Activated CD4-positive, alpha-beta memory T cell treated with anti-CD3 and anti-CD28 coated beads, Interleukin-2, amount 10 ng/mL, durations not matched to agents 7 days and 5 days (primary cell): ENCODE data around the gene KRTAP20-4. TPM values are rescaled to one million over a fixed set of nuclear protein-coding genes. Genes with fewer than 3 reads are reported as not detected.

Experiments
- CTCF ChIA-PET: fragments of 350-600 bp; sonication (Branson Sonifier 250); formaldehyde crosslinking; loops from one replicate; lab custom pipeline; 2021; ENCODE audit warnings: antibody characterized with exemption, inconsistent platforms; lab: Charles Lee
- POLR2A ChIA-PET: fragments of 350-600 bp; sonication (Branson Sonifier 250); formaldehyde crosslinking; loops from one replicate; lab custom pipeline; 2021; ENCODE audit warnings: antibody characterized with exemption; lab: Charles Lee
- DNase-seq: peaks from one replicate; pipeline ENCODE4 v3.0.0-alpha.2; 2020
- H3K27ac Mint-ChIP-seq: one replicate; pipeline ENCODE4 v1.8.0; 2021; ENCODE audit warnings: mild to moderate bottlenecking, mixed read lengths
- H3K27me3 Mint-ChIP-seq: one replicate; pipeline ENCODE4 v1.8.0; 2021; ENCODE audit warnings: mixed read lengths
- H3K36me3 Mint-ChIP-seq: one replicate; pipeline ENCODE4 v1.8.0; 2021; ENCODE audit warnings: low read depth, mixed read lengths
- H3K4me1 Mint-ChIP-seq: one replicate; pipeline ENCODE4 v1.8.0; 2021; ENCODE audit warnings: mixed read lengths
- H3K4me3 Mint-ChIP-seq: one replicate; pipeline ENCODE4 v1.8.0; 2021; ENCODE audit warnings: mild to moderate bottlenecking, mixed read lengths
- H3K9me3 Mint-ChIP-seq: one replicate; pipeline ENCODE4 v1.8.0; 2021; ENCODE audit warnings: mixed read lengths
- total RNA-seq, 2 experiments: library from RNA; stranded (reverse); gene quantifications; one replicate each; pipeline ENCODE4 v1.2.3, GENCODE V29; 2021

KRTAP20-4 gene
- not detected for total RNA-seq

DNA sequence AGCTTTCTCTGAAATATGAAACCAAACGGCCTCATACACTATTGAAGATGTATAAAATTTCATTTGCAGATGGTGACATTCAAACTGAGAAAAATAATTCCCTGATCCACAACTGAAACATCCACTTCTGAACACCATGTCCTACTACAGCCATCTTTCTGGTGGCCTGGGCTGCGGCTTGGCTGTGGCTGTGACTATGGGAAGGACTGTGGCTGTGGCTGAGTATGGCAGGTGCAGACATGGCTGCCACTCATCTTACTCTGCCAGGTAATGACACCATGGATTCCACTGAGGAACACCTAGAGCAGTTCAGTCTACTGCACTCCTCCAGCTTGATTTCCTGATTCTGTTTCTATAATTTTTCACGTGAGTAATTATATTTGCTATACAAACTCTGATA, at the start of gene KRTAP20-4:
TSS of gene KRTAP20-4 (plus strand) at position 106 of the 400 bp plus-strand sequence.
- Mint-ChIP-seq H3K4me3 (no peak within 1 kb of the TSS), H3K4me1 (no peaks in the 10 kb centered on the region), H3K9me3 (peaks cover 2% of the 10 kb centered on the region), H3K27ac (no peak within 1 kb of the TSS), H3K36me3 (no peaks in the 10 kb centered on the region), H3K27me3 (no peaks in the 10 kb centered on the region)
- CTCF ChIA-PET, result no interaction called here
- POLR2A ChIA-PET, result no interaction called here
- no peak for DNase-seq

- Mint-ChIP-seq H3K27me3 (no peaks in the 10 kb centered on the region), H3K4me3 (no peak overlapping the region), H3K36me3 (no peaks in the 10 kb centered on the region), H3K4me1 (no peaks in the 10 kb centered on the region), H3K9me3 (no peaks in the 10 kb centered on the region), H3K27ac (no peak overlapping the region)
- no peak for DNase-seq
- ChIA-PET CTCF (no interaction called here), POLR2A (no interaction called here)
Observed at GRCh38 chr21:30577766-30578165, 42.7 kb upstream of the KRTAP20-4 start.

GRCh38 chr21:30579346-30579745, 41.1 kb upstream of the KRTAP20-4 start:
- no peaks in the 10 kb centered on the region for H3K9me3 Mint-ChIP-seq
- H3K4me3 Mint-ChIP-seq, result no peak overlapping the region
- CTCF ChIA-PET, result no interaction called here
- no peaks in the 10 kb centered on the region for H3K36me3 Mint-ChIP-seq
- POLR2A ChIA-PET, result no interaction called here
- H3K27me3 Mint-ChIP-seq, result no peaks in the 10 kb centered on the region
- no peak for DNase-seq
- no peaks in the 10 kb centered on the region for H3K4me1 Mint-ChIP-seq
- H3K27ac Mint-ChIP-seq, result no peak overlapping the region

DNA sequence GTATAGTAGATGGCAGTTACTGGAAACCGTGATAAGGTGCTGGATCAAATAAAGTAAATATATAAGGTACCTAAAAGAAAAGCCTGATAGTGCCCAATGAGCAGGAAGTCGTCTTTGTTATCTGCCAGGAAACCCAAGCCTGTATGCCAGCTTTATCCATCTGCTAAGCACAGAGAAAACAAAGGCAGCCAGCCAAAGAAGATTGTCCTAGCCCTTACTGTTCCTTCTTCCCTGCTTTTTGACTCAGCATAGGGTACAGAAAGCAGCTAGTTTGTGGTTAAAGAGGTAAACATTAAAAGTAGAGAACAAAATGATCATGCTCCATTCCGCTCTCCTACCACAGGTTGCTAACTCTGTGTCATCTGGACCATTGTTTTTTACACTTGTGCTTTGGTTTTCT, 40.3 kb upstream of the KRTAP20-4 start:
- Mint-ChIP-seq H3K27me3 (no peaks in the 10 kb centered on the region), H3K4me3 (no peak overlapping the region), H3K9me3 (no peaks in the 10 kb centered on the region), H3K36me3 (no peaks in the 10 kb centered on the region), H3K4me1 (no peaks in the 10 kb centered on the region), H3K27ac (no peak overlapping the region)
- POLR2A ChIA-PET, result no interaction called here
- CTCF ChIA-PET, result no interaction called here
- DNase-seq, result no peak

DNA sequence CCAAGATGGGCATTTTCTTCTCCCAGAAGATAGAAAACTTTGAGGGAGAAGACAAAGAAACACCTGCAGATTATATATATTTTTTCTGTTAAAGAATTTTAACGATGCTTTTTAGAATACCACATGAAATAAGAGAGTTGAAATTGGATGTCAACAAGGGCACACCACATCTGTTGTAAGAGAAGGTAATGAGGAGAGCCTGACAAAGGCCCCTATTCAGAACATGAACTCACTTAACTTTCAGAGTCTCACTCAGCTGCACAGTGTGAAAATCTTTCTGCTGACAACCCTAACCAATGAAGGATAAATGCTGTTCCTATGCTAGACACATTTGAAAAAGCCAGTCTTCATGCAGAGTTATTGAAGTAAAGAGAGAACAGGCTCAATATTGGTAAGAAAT, 37.6 kb upstream of the KRTAP20-4 start:
- Mint-ChIP-seq H3K4me3 (no peak overlapping the region), H3K9me3 (no peaks in the 10 kb centered on the region), H3K36me3 (no peaks in the 10 kb centered on the region), H3K27me3 (no peaks in the 10 kb centered on the region), H3K4me1 (no peaks in the 10 kb centered on the region), H3K27ac (no peak overlapping the region)
- POLR2A ChIA-PET, result no interaction called here
- CTCF ChIA-PET, result no interaction called here
- no peak for DNase-seq

- Mint-ChIP-seq H3K4me1 (no peaks in the 10 kb centered on the region), H3K36me3 (no peaks in the 10 kb centered on the region), H3K27ac (no peak within 1 kb of the TSS), H3K4me3 (no peak within 1 kb of the TSS), H3K27me3 (no peaks in the 10 kb centered on the region), H3K9me3 (peaks cover 7% of the 10 kb centered on the region)
- CTCF ChIA-PET, result no interaction called here
- no peak for DNase-seq
- POLR2A ChIA-PET, result no interaction called here
Observed at GRCh38 chr21:30590297-30590696, 30.1 kb upstream of the KRTAP20-4 start, which contains the start of gene KRTAP22-2. Gene KRTAP22-2, minus strand, starts transcription at chr21:30590397.

DNA sequence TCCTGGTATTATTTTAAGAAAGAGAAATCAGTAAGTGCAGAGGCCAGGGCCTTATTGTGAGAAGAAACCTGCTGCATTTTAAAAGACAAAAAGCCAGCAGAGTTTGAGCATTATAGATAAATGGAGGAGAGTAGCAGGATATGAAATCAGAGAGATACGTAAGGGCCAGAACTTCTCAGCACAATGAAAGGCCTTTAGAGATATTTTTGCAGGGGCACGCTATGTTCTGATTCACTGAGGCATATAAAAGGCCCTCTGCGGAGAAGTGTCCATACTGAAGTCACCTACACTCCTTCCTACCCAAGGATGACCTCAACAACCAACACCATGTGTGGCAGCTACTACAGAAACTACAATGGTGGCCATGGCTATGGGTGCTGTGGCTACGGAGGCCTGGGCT, 28.3 kb upstream of the KRTAP20-4 start, which contains the start of gene KRTAP6-3:
TSS of gene KRTAP6-3 (plus strand) at position 301 of the 400 bp plus-strand sequence. CDS start at position 307, 6 bp downstream.
- Mint-ChIP-seq H3K4me3 (no peak within 1 kb of the TSS), H3K9me3 (peaks cover 7% of the 10 kb centered on the region)
- POLR2A ChIA-PET, result no interaction called here

DNA sequence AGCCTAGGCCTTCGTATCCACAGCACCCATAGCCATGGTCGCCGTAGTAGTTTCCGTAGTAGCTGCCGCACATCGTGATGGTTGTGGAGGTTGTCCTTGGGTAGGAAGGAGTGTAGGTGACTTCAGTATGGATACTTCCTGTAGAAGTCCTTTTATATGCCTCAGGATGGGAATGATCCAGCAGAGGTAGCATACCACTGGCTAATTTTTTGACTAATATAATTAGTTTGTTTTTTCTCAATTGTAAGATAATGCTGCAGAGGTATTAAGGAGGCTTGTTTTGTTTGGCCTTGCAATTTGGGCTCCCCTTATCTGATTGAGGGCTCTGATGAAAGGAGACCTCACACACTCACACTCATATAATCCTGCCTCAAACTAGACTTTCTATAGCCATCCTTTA, 21.6 kb upstream of the KRTAP20-4 start, which contains the start of gene KRTAP6-2:
TSS of gene KRTAP6-2 (minus strand) at position 101 of the 400 bp plus-strand sequence. CDS start at position 73, 28 bp downstream.
- CTCF ChIA-PET, result no interaction called here
- Mint-ChIP-seq H3K27me3 (no peaks in the 10 kb centered on the region), H3K9me3 (peaks cover 12% of the 10 kb centered on the region), H3K4me3 (no peak within 1 kb of the TSS), H3K4me1 (no peaks in the 10 kb centered on the region), H3K36me3 (no peaks in the 10 kb centered on the region), H3K27ac (no peak within 1 kb of the TSS)
- DNase-seq, result no peak
- POLR2A ChIA-PET, result no interaction called here

More for the DNA sequence above, 28.3 kb upstream of the KRTAP20-4 start, which contains the start of gene KRTAP6-3:
- Mint-ChIP-seq H3K4me1 (no peaks in the 10 kb centered on the region), H3K27ac (no peak within 1 kb of the TSS), H3K36me3 (no peaks in the 10 kb centered on the region), H3K27me3 (no peaks in the 10 kb centered on the region)
- no peak for DNase-seq
- CTCF ChIA-PET, result no interaction called here

DNA sequence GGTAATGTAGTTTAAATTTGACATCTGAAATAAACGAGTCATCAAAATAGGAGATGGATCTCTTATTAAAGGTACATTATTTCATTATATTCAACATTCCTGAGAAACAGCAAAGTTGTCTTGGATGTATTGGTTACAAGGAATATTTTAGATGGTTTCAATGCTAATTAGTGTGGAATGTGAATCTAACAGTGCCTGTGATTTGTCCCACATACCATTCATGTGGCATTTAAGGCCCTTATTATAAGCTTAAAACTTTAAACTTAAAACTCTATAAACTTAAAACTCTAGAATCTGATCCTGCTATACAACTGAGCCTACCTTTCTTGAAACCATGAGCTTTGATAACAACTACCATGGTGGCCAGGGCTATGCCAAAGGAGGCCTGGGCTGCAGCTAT, 19.6 kb upstream of the KRTAP20-4 start, which contains the start of gene KRTAP22-1:
TSS of gene KRTAP22-1 (plus strand) at position 301 of the 400 bp plus-strand sequence.
- H3K36me3 Mint-ChIP-seq, result no peaks in the 10 kb centered on the region
- H3K27me3 Mint-ChIP-seq, result no peaks in the 10 kb centered on the region
- no peak within 1 kb of the TSS for H3K27ac Mint-ChIP-seq
- H3K9me3 Mint-ChIP-seq, result peaks cover 9% of the 10 kb centered on the region
- no peak for DNase-seq
- ChIA-PET POLR2A (no interaction called here), CTCF (no interaction called here)
- H3K4me1 Mint-ChIP-seq, result no peaks in the 10 kb centered on the region
- H3K4me3 Mint-ChIP-seq, result no peak within 1 kb of the TSS

DNA sequence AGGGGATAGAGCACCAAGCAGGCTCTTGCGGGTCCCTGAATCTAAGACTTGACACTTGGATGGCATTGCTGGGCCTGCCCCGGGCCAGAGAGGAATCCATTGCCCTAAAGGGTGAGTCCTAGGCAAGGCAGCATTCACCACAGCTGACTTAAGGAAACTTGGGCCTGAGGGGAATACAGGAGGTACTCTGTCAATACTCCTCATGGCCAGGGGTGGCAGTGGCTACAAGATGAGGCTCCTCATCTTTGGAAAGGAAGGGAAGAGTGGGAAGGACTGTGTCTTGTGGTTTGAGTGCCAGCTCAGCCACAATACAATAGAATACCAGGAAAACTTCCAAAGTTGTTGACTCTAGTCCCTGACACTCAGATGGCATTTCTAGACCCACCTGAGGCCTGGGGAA, 14.5 kb upstream of the KRTAP20-4 start:
- H3K27ac Mint-ChIP-seq, result no peak overlapping the region
- H3K36me3 Mint-ChIP-seq, result no peaks in the 10 kb centered on the region
- H3K9me3 Mint-ChIP-seq, result peaks cover 9% of the 10 kb centered on the region
- ChIA-PET POLR2A (no interaction called here), CTCF (interaction anchor here (1.3 kb wide), 1 partner anchor 257 kb away, joined by 3 read pairs; no protein-coding TSS in a partner anchor)
- H3K4me1 Mint-ChIP-seq, result no peaks in the 10 kb centered on the region
- no peak overlapping the region for H3K4me3 Mint-ChIP-seq
- DNase-seq, result no peak
- no peaks in the 10 kb centered on the region for H3K27me3 Mint-ChIP-seq

- DNase-seq, result no peak
- ChIA-PET CTCF (no interaction called here), POLR2A (no interaction called here)
- no peaks in the 10 kb centered on the region for H3K36me3 Mint-ChIP-seq
- H3K27ac Mint-ChIP-seq, result no peak overlapping the region
- no peak overlapping the region for H3K4me3 Mint-ChIP-seq
- H3K4me1 Mint-ChIP-seq, result no peaks in the 10 kb centered on the region
- H3K9me3 Mint-ChIP-seq, result peaks cover 1% of the 10 kb centered on the region
- H3K27me3 Mint-ChIP-seq, result no peaks in the 10 kb centered on the region
Observed at GRCh38 chr21:30612132-30612531, 8.3 kb upstream of the KRTAP20-4 start.

DNA sequence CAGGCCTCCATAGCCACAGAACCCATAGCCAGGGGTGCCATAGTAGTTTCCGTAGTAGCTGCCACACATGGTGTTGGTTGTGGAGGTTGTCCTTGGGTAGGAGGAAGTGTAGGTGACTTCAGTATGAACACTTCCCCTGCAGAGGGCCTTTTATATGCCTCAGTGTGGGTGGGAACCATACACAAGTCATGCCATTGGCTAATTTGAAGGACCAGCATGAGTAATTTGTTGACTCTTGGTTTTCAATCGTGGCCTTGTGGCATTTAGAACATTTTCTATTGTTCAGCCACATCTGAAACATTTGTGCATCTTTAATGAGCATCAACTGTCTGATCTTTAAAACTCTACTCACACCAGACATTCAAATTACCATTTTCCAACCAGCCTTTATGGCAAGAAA, 6.6 kb upstream of the KRTAP20-4 start, which contains the start of gene KRTAP6-1:
TSS of gene KRTAP6-1 (minus strand) at position 95 of the 400 bp plus-strand sequence. CDS start at position 69, 26 bp downstream.
- Mint-ChIP-seq H3K27ac (no peak within 1 kb of the TSS), H3K27me3 (no peaks in the 10 kb centered on the region), H3K9me3 (peaks cover 1% of the 10 kb centered on the region), H3K4me1 (no peaks in the 10 kb centered on the region), H3K4me3 (no peak within 1 kb of the TSS), H3K36me3 (no peaks in the 10 kb centered on the region)
- ChIA-PET POLR2A (no interaction called here), CTCF (no interaction called here)
- no peak for DNase-seq

DNA sequence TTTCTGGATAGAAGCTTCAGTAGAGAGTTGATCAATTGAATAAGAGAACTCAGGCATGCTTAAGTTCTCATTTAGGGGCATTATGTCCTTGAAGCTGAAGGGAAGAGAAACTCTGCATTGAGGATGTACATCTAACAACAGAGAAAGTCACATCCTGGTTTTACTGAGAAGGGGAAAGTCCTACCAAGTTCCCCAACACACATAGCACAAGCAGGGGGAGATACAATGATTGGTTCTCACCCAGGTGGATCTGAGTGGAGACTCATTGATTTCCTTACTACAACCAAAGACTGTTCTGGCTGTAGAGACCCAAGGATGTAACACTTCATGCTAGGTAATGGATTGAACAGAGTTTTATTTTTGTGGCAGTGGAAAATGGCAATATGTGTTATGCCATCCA, 5.2 kb upstream of the KRTAP20-4 start:
- CTCF ChIA-PET, result no interaction called here
- Mint-ChIP-seq H3K4me3 (no peak overlapping the region), H3K4me1 (no peaks in the 10 kb centered on the region), H3K27ac (no peak overlapping the region), H3K36me3 (no peaks in the 10 kb centered on the region), H3K9me3 (peaks cover 1% of the 10 kb centered on the region), H3K27me3 (no peaks in the 10 kb centered on the region)
- DNase-seq, result no peak
- POLR2A ChIA-PET, result no interaction called here

- no peak within 1 kb of the TSS for H3K4me3 Mint-ChIP-seq
- POLR2A ChIA-PET, result no interaction called here
- H3K4me1 Mint-ChIP-seq, result no peaks in the 10 kb centered on the region
- no peak for DNase-seq
- H3K27me3 Mint-ChIP-seq, result no peaks in the 10 kb centered on the region
- CTCF ChIA-PET, result no interaction called here
- no peak within 1 kb of the TSS for H3K27ac Mint-ChIP-seq
- H3K36me3 Mint-ChIP-seq, result no peaks in the 10 kb centered on the region
- H3K9me3 Mint-ChIP-seq, result peaks cover 1% of the 10 kb centered on the region
Observed at GRCh38 chr21:30616125-30616524, 4.3 kb upstream of the KRTAP20-4 start, which contains the start of gene KRTAP20-1. Gene KRTAP20-1, plus strand, starts transcription at chr21:30616425. Its CDS starts 30 bp downstream, at chr21:30616455.
